ENCODE measurements around the gene RAB6A. TPM values are rescaled to one million over a fixed set of nuclear protein-coding genes. Genes with fewer than 3 reads are reported as not detected.
A peak's percentile ranks its signal among the peaks of the same experiment; 100 is the strongest.

RAB6A gene
- total RNA-seq, 4 donors from 2014 or later = 183 to 254 (median 234) TPM

GRCh38 chr11:73800276-73800806 is 39.5 kb upstream of the RAB6A start:
- no peak for DNase-seq (ENCODE audit: low spot score in 2 of 2)
- peaks cover 0 to 25% (median 4%) of the 10 kb centered on the region in 3 donors for H3K36me3 ChIP-seq
- no peak for TF ChIP-seq EP300 (IDR thresholded peaks at IDR 0.05)
- TF ChIP-seq, protein P1, sequence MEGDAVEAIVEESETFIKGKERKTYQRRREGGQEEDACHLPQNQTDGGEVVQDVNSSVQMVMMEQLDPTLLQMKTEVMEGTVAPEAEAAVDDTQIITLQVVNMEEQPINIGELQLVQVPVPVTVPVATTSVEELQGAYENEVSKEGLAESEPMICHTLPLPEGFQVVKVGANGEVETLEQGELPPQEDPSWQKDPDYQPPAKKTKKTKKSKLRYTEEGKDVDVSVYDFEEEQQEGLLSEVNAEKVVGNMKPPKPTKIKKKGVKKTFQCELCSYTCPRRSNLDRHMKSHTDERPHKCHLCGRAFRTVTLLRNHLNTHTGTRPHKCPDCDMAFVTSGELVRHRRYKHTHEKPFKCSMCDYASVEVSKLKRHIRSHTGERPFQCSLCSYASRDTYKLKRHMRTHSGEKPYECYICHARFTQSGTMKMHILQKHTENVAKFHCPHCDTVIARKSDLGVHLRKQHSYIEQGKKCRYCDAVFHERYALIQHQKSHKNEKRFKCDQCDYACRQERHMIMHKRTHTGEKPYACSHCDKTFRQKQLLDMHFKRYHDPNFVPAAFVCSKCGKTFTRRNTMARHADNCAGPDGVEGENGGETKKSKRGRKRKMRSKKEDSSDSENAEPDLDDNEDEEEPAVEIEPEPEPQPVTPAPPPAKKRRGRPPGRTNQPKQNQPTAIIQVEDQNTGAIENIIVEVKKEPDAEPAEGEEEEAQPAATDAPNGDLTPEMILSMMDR (IDR thresholded peaks at IDR 0.05) = no peak
- no peak for TF ChIP-seq POLR2A (IDR thresholded peaks at IDR 0.05)
- H3K4me3 ChIP-seq = no peak overlapping the region
- H3K4me1 ChIP-seq = peaks cover 0 to 10% (median 2%) of the 10 kb centered on the region in 4 donors
- H3K27ac ChIP-seq = no peak overlapping the region
- H3K9me3 ChIP-seq = no peaks in the 10 kb centered on the region
- H3K27me3 ChIP-seq = no peaks in the 10 kb centered on the region
- WGBS, 2 donors = 55 to 58% methylated on average over 4 of the region's 4 CpGs

- H3K27me3 ChIP-seq = no peaks in the 10 kb centered on the region
- H3K4me3 ChIP-seq = no peak overlapping the region
- H3K9me3 ChIP-seq = no peaks in the 10 kb centered on the region
- TF ChIP-seq EP300 (IDR thresholded peaks at IDR 0.05) = no peak
- no peak for TF ChIP-seq POLR2A (IDR thresholded peaks at IDR 0.05)
- TF ChIP-seq, protein P1 (IDR thresholded peaks at IDR 0.05) = no peak
- peaks cover 0 to 29% (median 4%) of the 10 kb centered on the region in 3 donors for H3K36me3 ChIP-seq
- no peak for DNase-seq (ENCODE audit: low spot score in 2 of 2)
- H3K27ac ChIP-seq = no peak overlapping the region
- WGBS, 2 donors = 91 to 92% methylated on average over 10 of the region's 10 CpGs
- H3K4me1 ChIP-seq = peaks cover 0 to 10% (median 0%) of the 10 kb centered on the region in 4 donors
These were observed 36.6 kb upstream of the RAB6A start for GRCh38 chr11:73797457-73797856.

DNA sequence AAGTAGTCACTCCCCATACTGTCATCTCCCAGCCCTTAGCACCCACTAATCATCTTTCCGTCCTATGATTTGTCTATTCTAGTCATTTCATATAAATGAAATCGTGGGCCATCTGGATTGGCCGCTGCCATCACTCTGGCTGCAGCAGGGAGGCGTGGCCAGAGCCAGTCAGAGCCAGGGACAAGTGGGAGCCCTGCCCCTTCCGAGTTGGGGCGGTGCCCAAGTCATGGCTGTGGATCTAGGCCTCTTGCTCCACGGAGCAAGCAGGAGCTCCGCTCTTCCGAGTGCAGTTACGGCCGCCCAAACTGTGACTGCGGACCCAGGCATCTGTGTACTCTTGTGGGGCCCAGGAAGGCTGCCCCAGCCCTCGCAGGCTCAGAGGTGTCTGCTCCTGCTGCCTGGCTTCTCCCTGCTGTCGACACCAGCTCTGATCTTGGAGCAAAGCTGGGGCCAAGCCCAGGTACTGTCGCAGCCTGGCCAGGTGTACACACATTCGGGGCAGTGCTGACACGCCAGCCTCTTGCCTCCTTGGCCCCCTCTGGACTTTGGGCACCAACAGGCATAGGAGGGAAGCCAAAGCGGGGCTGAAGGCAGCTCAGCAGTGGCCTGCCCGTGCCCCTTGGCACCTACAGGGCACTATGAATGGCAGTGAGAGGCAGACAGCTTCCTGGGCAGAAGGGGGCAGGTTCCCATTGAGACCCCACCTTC is 35.2 kb upstream of the RAB6A start:
- TF ChIP-seq, protein P1 (IDR thresholded peaks at IDR 0.05) = no peak
- TF ChIP-seq POLR2A (IDR thresholded peaks at IDR 0.05) (no peak), EP300 (IDR thresholded peaks at IDR 0.05) (no peak)
- no peak for DNase-seq (ENCODE audit: low spot score in 2 of 2)
- Histone ChIP-seq H3K36me3 (peaks cover 0 to 29% (median 4%) of the 10 kb centered on the region in 3 donors), H3K27ac (no peak overlapping the region), H3K4me3 (no peak overlapping the region), H3K27me3 (no peaks in the 10 kb centered on the region), H3K4me1 (peaks cover 0 to 10% (median 0%) of the 10 kb centered on the region in 4 donors), H3K9me3 (no peaks in the 10 kb centered on the region)
- 79 to 83% methylated on average over 18 to 19 of the region's 19 CpGs for whole genome bisulfite sequencing, 2 donors

DNA sequence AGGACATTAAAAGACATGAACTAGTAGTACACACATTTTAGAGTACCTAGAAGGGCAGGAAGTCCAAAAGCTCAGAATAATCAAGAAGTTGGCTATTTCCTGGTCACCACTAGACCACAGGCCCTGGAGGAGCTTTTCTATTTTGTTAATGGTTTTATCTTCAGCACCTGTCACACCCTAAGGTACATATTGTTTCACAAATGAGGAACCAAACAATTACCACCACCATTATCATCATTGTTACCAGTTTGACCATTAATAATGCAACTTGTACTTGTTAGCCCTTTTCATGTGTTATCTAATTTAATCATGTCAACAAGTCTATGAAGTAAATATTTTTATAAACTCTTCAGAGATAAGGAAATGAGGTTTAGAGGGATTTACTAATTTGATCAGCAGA is 31.7 kb upstream of the RAB6A start:
- DNase-seq (ENCODE audit: low spot score in 2 of 2) = no peak
- Histone ChIP-seq H3K27me3 (no peaks in the 10 kb centered on the region), H3K4me1 (peaks cover 0 to 25% (median 11%) of the 10 kb centered on the region in 4 donors), H3K27ac (no peak overlapping the region), H3K4me3 (no peak overlapping the region), H3K9me3 (no peaks in the 10 kb centered on the region), H3K36me3 (peaks cover 0 to 22% (median 4%) of the 10 kb centered on the region in 3 donors)
- TF ChIP-seq POLR2A (IDR thresholded peaks at IDR 0.05) (no peak), EP300 (IDR thresholded peaks at IDR 0.05) (no peak)
- TF ChIP-seq, protein P1 (IDR thresholded peaks at IDR 0.05) = no peak

DNA sequence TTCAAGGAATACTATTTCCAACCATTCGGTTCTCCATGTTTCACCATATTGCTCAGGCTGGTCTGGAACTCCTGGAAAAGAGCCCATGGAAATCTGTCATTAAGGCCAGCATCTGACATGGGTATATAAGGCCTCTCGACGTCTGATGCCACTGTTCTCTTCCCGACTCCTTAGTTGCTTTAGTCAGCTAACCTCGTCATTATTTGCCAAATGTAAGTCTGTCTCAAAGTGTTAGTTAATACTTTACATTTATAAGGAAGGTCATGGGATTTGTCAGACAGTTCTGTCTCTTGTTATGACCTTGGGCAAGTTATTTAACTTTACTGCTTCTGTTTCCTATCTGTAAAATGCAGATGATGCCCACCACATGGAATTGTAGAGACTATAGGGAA is 28.4 kb upstream of the RAB6A start:
- no peaks in the 10 kb centered on the region for H3K27me3 ChIP-seq
- H3K36me3 ChIP-seq = no peaks in the 10 kb centered on the region
- peak overlapping the region in 3 of 4 donors; percentile 24 to 88 (median 77) for H3K27ac ChIP-seq
- no peak for DNase-seq (ENCODE audit: low spot score in 2 of 2)
- no peak overlapping the region for H3K4me3 ChIP-seq
- TF ChIP-seq POLR2A (IDR thresholded peaks at IDR 0.05) (no peak), EP300 (IDR thresholded peaks at IDR 0.05) (no peak)
- TF ChIP-seq, protein P1 (IDR thresholded peaks at IDR 0.05) = no peak
- WGBS, 2 donors = 56 to 68% methylated on average over 5 of the region's 5 CpGs
- peaks cover 0 to 26% (median 14%) of the 10 kb centered on the region in 4 donors for H3K4me1 ChIP-seq
- H3K9me3 ChIP-seq = no peaks in the 10 kb centered on the region
